Frontal cortex (tissue), 4 donors: ENCODE data around the gene AFTPH. TPM values are rescaled to one million over a fixed set of nuclear protein-coding genes. Genes with fewer than 3 reads are reported as not detected.

Source experiments
- DNase-seq, 2 donors: peaks; one replicate each; pipeline ENCODE4 v3.0.0; 2012; ENCODE audit warnings: low spot score in 2 of 2
- FAIRE-seq: peaks from 2 replicates; lab custom pipeline; 2012; peaks lifted over from hg19 to GRCh38; lab: Jason Lieb, UNC
- total RNA-seq: library from RNA; depleted of rRNA; stranded (reverse); fragments of >200 nt; gene quantifications from one replicate; pipeline ENCODE4 v1.2.3, GENCODE V29; 2014
- donor health status: control.
- donor health status: control.
- donor health status: control.

AFTPH gene
- total RNA-seq, 1 donor from 2014 or later = 109 TPM

DNA sequence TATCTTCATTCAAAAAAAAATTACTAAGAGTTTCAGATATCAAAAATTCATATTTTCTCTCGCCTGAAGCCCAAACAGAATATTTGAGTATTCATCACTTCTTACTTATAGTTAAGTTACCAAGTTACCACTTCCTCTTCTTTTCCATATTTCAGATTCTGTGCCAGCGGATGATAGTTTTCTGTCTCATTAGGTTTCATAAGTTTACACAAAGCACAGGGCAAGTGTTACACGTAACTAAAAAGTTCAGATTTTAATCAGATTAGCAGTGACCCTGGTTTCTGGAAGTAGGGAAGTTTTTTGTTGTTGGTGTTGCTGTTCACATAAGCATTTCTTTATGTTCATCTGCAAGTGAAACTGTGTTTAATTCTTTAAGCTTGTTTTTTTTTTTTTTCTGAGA, 10.2 kb downstream of the AFTPH start:
- no peak for FAIRE-seq
- no peak for DNase-seq

GRCh38 chr2:64535024-64535423, 10.9 kb downstream of the AFTPH start:
- DNase-seq (no peak), FAIRE-seq (no peak)

- no peak for FAIRE-seq
- DNase-seq = no peak
Measured at GRCh38 chr2:64537991-64538390, 13.9 kb downstream of the AFTPH start.

DNA sequence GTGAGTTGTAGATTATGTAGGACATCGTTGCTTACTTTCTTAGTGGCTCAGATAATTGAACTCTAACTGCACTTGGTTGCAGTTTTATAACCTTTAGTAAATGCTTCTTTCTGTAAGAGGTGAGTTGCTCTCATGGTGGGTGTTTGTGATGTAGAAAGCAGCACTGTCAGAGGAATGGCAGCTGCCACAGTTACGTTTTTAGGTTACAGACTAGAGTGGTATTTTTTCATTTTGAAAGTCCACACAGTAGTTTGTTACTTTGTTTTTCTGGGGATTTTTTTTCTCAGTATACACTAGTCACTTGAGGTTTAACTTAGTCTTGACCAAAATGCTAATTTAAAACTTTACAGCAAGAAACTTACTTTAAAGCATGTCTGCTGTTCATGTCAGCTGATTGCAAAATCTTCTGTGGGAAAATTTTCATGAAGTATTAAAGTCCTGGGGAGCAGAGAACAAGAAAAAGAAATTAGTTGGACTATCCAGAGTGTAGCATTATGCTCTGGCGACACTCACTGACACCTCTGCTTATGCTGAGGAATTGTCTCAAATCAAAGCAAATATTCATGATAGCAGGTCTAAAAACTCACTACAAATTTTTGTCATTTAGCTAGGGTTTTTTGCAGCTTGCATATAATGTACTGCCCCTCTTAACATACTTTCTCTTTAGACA, 14.8 kb downstream of the AFTPH start:
- FAIRE-seq (no peak), DNase-seq (no peak)

- FAIRE-seq (no peak), DNase-seq (no peak)
Measured at GRCh38 chr2:64540615-64541014, 16.5 kb downstream of the AFTPH start.

GRCh38 chr2:64541547-64541946, 17.4 kb downstream of the AFTPH start:
- no peak for FAIRE-seq
- DNase-seq = no peak

GRCh38 chr2:64542071-64543007, 18.2 kb downstream of the AFTPH start:
- no peak for DNase-seq
- no peak for FAIRE-seq

GRCh38 chr2:64543008-64543697, 19.0 kb downstream of the AFTPH start:
- FAIRE-seq = no peak
- no peak for DNase-seq

DNA sequence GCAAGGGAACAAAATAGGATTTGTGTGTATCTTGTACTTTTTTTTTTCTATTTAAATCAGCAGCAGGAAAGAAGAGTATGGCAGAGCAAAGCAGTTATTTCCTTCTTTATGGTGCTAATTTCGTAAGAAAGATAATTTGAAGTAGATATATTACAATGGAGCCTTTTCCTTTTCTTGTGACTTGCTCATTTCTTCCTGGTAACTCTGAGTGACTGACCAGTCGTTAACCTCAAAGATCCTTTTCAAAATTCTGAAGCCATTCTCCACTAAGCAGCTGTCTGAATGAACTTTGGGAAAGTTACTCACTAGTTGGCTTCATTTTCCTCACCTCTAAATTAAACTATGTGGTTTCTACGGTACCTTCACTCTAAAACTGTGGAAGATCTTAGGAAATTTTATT, 24.6 kb downstream of the AFTPH start:
- DNase-seq (no peak), FAIRE-seq (no peak)

- DNase-seq = no peak
- no peak for FAIRE-seq
Measured at GRCh38 chr2:64550042-64550441, 25.9 kb downstream of the AFTPH start.

DNA sequence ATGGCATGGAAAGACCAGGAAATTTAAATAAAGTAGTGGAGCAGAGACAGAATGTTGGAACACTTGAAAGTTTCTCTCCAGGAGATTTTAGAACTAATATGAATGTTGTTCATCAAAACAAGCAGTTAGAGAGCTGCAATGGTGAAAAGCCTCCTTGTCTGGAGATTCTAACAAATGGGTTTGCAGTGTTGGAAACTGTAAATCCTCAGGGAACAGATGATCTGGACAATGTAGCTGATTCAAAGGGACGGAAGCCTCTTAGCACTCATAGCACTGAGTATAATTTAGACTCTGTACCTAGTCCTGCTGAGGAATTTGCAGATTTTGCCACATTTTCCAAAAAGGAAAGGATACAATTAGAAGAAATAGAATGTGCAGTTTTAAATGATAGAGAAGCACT, 27.7 kb downstream of the AFTPH start:
- DNase-seq = no peak
- no peak for FAIRE-seq

GRCh38 chr2:64554117-64554516, 30.0 kb downstream of the AFTPH start:
- DNase-seq (no peak), FAIRE-seq (no peak)

GRCh38 chr2:64558445-64559081, 34.4 kb downstream of the AFTPH start:
- DNase-seq = no peak
- FAIRE-seq = no peak

- DNase-seq (no peak), FAIRE-seq (no peak)
Measured at GRCh38 chr2:64562148-64562784, 38.1 kb downstream of the AFTPH start.

- DNase-seq (no peak), FAIRE-seq (no peak)
Measured at GRCh38 chr2:64563436-64563938, 39.4 kb downstream of the AFTPH start.

DNA sequence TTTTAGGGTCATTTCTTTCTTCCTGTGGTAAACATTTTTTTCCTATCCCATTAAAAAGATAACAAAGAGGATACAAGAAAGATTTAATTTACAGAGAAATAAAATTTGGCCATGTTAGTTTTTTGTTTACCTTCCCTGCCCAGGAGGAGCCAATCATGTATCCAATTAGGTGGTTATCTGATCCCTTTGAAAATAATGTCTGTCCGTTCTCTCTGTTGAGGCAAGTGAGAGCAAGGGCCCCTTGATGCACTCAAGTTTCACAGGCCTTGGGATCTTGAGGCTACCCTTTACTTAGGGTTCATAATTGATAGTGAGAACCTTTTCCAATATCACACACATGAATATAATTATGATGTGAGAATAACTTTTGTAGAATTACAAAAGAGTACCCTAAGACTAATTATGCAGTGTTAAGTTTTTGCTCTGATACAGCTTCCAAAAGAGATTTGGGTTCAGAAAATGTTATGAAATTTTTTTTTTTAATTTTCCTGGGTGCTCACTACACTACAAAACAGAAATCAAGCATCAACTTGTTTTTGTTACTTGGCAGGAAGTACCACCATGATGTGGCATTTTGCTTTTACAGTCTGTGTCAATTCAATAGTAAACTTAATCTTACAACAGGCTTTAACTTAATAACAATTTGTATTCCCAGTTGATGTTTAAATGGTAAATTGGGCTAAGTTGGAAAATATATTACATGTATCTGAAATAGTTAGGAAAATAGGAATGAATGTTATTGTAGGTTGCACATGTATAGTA, 42.0 kb downstream of the AFTPH start:
- DNase-seq (no peak), FAIRE-seq (no peak)

- FAIRE-seq = no peak
- no peak for DNase-seq
Measured at GRCh38 chr2:64567473-64567872, 43.3 kb downstream of the AFTPH start.

DNA sequence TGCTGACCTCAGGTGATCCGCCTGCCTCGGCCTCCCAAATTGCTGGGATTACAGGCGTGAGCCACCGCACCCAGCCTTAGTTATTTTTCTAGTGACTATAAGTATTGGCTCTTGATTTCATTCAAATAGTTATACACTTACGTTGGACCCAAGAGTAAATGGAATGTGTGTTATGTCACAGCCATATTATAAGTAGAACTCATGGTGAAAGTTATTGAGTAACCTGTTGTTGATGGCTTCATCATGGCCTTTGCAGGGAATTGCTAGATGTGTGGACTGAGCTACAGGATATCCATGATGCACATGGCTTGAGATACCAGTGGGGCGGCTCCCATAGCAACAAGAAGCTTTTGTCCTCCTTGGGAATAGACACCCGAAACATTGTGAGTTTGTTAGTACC, 44.7 kb downstream of the AFTPH start:
- DNase-seq = no peak
- FAIRE-seq = no peak

DNA sequence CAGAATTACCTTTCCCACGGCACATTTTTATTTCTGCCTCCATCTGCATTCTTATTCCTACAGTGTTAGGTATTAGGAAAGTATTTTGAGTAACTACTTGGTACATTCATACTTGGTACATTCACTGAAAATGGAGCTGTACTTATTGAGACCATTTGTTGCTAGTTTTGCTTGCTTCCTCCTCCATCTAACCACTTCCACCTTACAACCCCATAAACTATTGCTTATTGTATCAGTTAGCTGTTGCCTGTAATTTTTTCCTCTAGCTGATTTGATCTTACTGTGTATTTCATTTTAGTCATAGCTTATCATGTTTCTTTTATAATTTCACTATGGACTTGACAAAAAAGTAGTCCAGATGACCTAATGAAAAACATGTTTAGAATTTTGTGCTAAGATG, 50.7 kb downstream of the AFTPH start:
- DNase-seq (no peak), FAIRE-seq (no peak)
